ENCODE measurements around the gene WSCD1.

WSCD1 gene

GRCh38 chr17:6106212-6106611 lies 36.0 kb downstream of the WSCD1 start:
- no peak overlapping the region for H3K27ac ChIP-seq
- TF ChIP-seq CTCF (IDR thresholded peaks at IDR 0.05) (no peak), ZFX (IDR thresholded peaks at IDR 0.05; ENCODE audit: borderline replicate concordance) (no peak)

GRCh38 chr17:6107791-6108190 lies 37.6 kb downstream of the WSCD1 start:
- no peak overlapping the region for H3K27ac ChIP-seq
- TF ChIP-seq ZFX (IDR thresholded peaks at IDR 0.05; ENCODE audit: borderline replicate concordance) (no peak), CTCF (IDR thresholded peaks at IDR 0.05) (no peak)

GRCh38 chr17:6108382-6108781 lies 38.2 kb downstream of the WSCD1 start:
- TF ChIP-seq ZFX (IDR thresholded peaks at IDR 0.05; ENCODE audit: borderline replicate concordance) = no peak
- no peak for TF ChIP-seq CTCF (IDR thresholded peaks at IDR 0.05)
- H3K27ac ChIP-seq = no peak overlapping the region

- TF ChIP-seq ZFX (IDR thresholded peaks at IDR 0.05; ENCODE audit: borderline replicate concordance) (no peak), CTCF (IDR thresholded peaks at IDR 0.05) (no peak)
- no peak overlapping the region for H3K27ac ChIP-seq
These were observed 38.8 kb downstream of the WSCD1 start for GRCh38 chr17:6108987-6109386.

GRCh38 chr17:6109536-6109935 lies 39.4 kb downstream of the WSCD1 start:
- H3K27ac ChIP-seq = no peak overlapping the region
- TF ChIP-seq ZFX (IDR thresholded peaks at IDR 0.05; ENCODE audit: borderline replicate concordance) (no peak), CTCF (IDR thresholded peaks at IDR 0.05) (no peak)

GRCh38 chr17:6110088-6110487 lies 39.9 kb downstream of the WSCD1 start:
- no peak overlapping the region for H3K27ac ChIP-seq
- no peak for TF ChIP-seq CTCF (IDR thresholded peaks at IDR 0.05)
- no peak for TF ChIP-seq ZFX (IDR thresholded peaks at IDR 0.05; ENCODE audit: borderline replicate concordance)

- H3K27ac ChIP-seq = no peak overlapping the region
- TF ChIP-seq ZFX (IDR thresholded peaks at IDR 0.05; ENCODE audit: borderline replicate concordance) (no peak), CTCF (IDR thresholded peaks at IDR 0.05) (no peak)
These were observed 40.4 kb downstream of the WSCD1 start for GRCh38 chr17:6110592-6110991.

Data from 22Rv1 (cell line).